ENCODE data around the gene HSBP1. TPM values are rescaled to one million over a fixed set of nuclear protein-coding genes. Genes with fewer than 3 reads are reported as not detected.

The HSBP1 gene
- total and polyA plus RNA-seq, 3 donors from 2014 or later = 42.9 to 278 (median 43.7) TPM

DNA sequence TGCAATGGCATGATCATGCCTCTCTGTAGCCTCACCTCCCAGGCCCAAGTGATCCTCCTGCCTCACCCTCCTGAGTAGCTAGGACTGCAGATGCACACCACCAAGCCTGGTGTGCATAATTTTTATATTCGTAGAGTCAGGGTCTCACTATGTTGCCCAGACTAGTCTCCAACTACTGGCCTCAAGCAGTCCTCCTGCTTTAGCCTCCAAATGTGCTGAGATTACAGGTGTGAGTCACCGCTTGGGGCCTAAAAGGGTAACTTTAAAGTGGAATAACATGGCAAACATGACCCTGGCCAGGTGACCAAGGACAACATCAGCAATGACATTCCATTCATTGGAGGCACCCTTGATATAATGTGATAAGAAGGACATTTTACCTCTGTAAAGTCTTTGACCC is 26.1 kb downstream of the HSBP1 start:
- intact Hi-C loops (cut with DNase I; ENCODE audit: low total_unique reads) = no loop called here
- H3K27me3 ChIP-seq = no peaks in the 10 kb centered on the region
- no peak for TF ChIP-seq POLR2A (IDR thresholded peaks at IDR 0.05)
- TF ChIP-seq CTCF (IDR thresholded peaks at IDR 0.05) = no peak
- H3K9me3 ChIP-seq = no peaks in the 10 kb centered on the region
- 94 to 97% methylated on average over 2 of the region's 2 CpGs for WGBS, 2 donors
- H3K4me3 ChIP-seq = no peak overlapping the region
- no peaks in the 10 kb centered on the region for H3K4me1 ChIP-seq
- no peaks in the 10 kb centered on the region for H3K36me3 ChIP-seq (ENCODE audit: low read depth, missing control alignments)
- H3K27ac ChIP-seq = no peak overlapping the region
- DNase-seq = no peak

- DNase-seq = no peak
- Histone ChIP-seq H3K27ac (no peak overlapping the region), H3K27me3 (no peaks in the 10 kb centered on the region), H3K4me3 (no peak overlapping the region), H3K9me3 (no peaks in the 10 kb centered on the region), H3K4me1 (no peaks in the 10 kb centered on the region), H3K36me3 (ENCODE audit: low read depth, missing control alignments) (no peaks in the 10 kb centered on the region)
- no peak for TF ChIP-seq POLR2A (IDR thresholded peaks at IDR 0.05)
- no peak for TF ChIP-seq CTCF (IDR thresholded peaks at IDR 0.05)
- intact Hi-C loops (cut with DNase I; ENCODE audit: low total_unique reads) = no loop called here
- 76 to 79% methylated on average over 10 of the region's 10 CpGs for WGBS, 2 donors
These were observed 28.1 kb downstream of the HSBP1 start for GRCh38 chr16:83835586-83836566.

GRCh38 chr16:83837566-83837965 is 29.8 kb downstream of the HSBP1 start:
- no peaks in the 10 kb centered on the region for H3K4me1 ChIP-seq
- H3K9me3 ChIP-seq = no peaks in the 10 kb centered on the region
- H3K36me3 ChIP-seq (ENCODE audit: low read depth, missing control alignments) = no peaks in the 10 kb centered on the region
- no peak for DNase-seq
- no peak overlapping the region for H3K27ac ChIP-seq
- intact Hi-C loops (cut with DNase I; ENCODE audit: low total_unique reads) = no loop called here
- H3K4me3 ChIP-seq = no peak overlapping the region
- TF ChIP-seq CTCF (IDR thresholded peaks at IDR 0.05) (no peak), POLR2A (IDR thresholded peaks at IDR 0.05) (no peak)
- no peaks in the 10 kb centered on the region for H3K27me3 ChIP-seq
- WGBS, 2 donors = 92 to 93% methylated on average over 4 of the region's 4 CpGs

- intact Hi-C loops (cut with DNase I; ENCODE audit: low total_unique reads) = no loop called here
- H3K9me3 ChIP-seq = no peaks in the 10 kb centered on the region
- no peak for DNase-seq
- no peaks in the 10 kb centered on the region for H3K27me3 ChIP-seq
- WGBS, 2 donors = 49 to 62% methylated on average over 4 of the region's 4 CpGs
- H3K4me3 ChIP-seq = no peak overlapping the region
- no peak overlapping the region for H3K27ac ChIP-seq
- H3K36me3 ChIP-seq (ENCODE audit: low read depth, missing control alignments) = no peaks in the 10 kb centered on the region
- no peaks in the 10 kb centered on the region for H3K4me1 ChIP-seq
- TF ChIP-seq POLR2A (IDR thresholded peaks at IDR 0.05) (no peak), CTCF (IDR thresholded peaks at IDR 0.05) (no peak)
These were observed 30.4 kb downstream of the HSBP1 start for GRCh38 chr16:83838151-83838550.

Measured in testis (tissue), 3 donors.